ENCODE results near the gene AMZ2. TPM values are rescaled to one million over a fixed set of nuclear protein-coding genes. Genes with fewer than 3 reads are reported as not detected.

The AMZ2 gene
- total RNA-seq, 1 experiment from 2014 or later: 20.0 TPM

Other genes with a start within 250 kb of the AMZ2 start
- gene KPNA2, start 212.3 kb upstream of the AMZ2 start, total RNA-seq (2014; rRNA removed; shearing (Covaris generic)): 148 and 150 TPM in 2 replicates
- gene SLC16A6, start 43.1 kb downstream of the AMZ2 start, total RNA-seq (2014; rRNA removed; shearing (Covaris generic)): 1.3 TPM in 1 of 2 replicates, not detected in the other
- 2.0 and 2.1 TPM in 2 replicates for gene ARSG, start 43.5 kb downstream of the AMZ2 start, total RNA-seq (2014; rRNA removed; shearing (Covaris generic))
- 4.4 and 7.3 TPM in 2 replicates for gene WIPI1, start 209.5 kb downstream of the AMZ2 start, total RNA-seq (2014; rRNA removed; shearing (Covaris generic))